Stimulated activated CD4-positive, alpha-beta T cell treated with anti-CD3 and anti-CD28 coated beads, Interleukin-2, amount 100 ng/mL, for 4 hours (primary cell): Measurements from ENCODE around the gene SPINDOC.
A peak's percentile ranks its signal among the peaks of the same experiment; 100 is the strongest.
"Not testable (repeated sequence)": the region's sequence is repeated elsewhere in the genome, so short reads cannot be mapped to it uniquely, and the experiment has no call there.

Experiments used
- DNase-seq: peaks from one replicate; pipeline ENCODE4 v3.0.0-alpha.2; 2020; ENCODE audit warnings: low read depth

Gene SPINDOC, protein sequence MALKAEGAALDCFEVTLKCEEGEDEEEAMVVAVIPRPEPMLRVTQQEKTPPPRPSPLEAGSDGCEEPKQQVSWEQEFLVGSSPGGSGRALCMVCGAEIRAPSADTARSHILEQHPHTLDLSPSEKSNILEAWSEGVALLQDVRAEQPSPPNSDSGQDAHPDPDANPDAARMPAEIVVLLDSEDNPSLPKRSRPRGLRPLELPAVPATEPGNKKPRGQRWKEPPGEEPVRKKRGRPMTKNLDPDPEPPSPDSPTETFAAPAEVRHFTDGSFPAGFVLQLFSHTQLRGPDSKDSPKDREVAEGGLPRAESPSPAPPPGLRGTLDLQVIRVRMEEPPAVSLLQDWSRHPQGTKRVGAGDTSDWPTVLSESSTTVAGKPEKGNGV

DNA sequence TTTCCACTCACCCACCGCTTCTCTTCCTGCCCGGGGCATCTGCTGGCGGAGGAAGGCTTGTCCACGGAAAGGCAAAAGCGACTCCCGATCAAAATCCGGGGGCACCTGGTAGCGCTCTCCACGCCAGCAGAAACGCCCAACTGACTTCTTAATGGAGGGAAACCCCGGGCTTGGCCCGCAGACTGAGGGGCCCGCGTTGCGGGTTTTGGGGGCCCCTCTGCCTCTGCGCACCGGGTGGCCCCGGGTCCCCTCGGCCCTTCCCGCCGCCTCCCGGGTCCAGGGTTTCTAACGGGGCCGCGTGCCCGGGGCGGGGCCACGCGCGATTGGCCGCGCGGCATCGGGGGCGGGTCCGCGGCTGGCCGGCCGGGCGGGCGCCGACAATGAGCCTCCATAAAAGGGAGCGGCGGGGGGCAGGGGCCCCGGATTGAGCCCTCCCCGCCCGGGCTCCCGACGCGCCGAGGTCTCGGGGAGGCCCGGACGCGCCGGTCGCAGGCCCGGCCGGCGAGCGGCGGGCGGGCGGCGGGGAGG lies at the start of gene SPINDOC:
Gene SPINDOC, plus strand, starts transcription at position 422 of the 528 bp plus-strand sequence. CDS start 231 bp downstream, outside the sequence.
- DNase-seq: peak; percentile 41

DNA sequence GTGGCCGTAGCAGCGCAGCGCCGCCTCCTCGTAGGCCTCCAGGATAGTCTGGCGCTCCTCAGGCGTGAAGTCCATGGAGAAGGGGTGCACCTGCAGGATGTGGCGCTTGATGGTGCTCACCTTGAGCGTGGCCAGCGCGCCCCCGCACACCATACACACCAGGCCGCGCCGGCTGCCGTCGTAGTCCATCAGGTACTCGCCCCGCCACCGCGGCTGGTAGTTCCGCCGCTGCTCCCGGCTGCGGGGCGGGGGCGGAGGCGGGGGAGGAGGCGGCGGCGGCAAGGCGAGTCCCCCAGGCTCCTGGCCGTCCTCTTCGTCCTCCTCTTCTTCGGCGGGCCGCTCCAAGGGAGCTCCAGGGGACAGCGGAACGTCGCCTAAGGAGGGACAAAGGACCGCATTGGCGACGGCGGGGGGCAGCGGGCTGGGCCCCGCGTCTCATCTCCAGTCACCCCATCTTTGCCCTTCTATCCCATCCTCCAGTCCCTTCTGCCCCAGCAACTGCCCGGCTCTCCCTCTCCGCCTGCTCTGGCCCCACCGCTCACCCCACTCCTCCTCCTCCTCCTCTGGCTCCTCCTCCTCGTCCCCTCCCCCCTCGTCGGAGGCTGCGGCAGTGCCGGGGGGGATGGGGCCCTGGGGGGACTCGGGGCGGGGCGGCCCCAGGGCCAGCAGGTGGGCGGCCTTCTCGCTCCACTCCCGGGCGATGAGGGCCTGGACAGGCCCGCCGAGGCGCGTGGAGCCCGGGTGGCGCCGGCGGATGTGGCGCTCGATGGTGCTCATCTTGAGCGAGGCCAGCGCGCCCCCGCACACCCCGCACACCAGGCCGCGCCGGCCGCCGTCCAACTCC lies 49.5 kb upstream of the SPINDOC start:
- DNase-seq: no peak

DNA sequence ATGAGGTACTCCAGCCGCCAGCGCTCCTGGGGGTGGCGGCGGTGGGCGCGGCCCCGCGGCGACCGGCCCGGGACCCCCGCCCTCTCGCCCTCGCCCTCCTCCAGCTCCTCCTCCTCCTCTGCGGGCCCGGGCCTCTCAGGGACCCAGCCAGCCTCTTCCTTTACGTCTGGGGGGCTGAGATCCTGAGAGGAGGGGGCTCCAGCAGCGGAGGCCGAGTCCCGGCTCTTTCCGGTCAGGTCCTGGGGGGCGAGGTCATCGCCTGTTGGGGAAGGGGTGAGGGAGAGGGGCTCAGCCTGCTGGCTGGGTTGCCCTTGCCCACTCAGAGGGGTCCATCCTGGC lies 48.9 kb upstream of the SPINDOC start:
- no peak for DNase-seq

DNA sequence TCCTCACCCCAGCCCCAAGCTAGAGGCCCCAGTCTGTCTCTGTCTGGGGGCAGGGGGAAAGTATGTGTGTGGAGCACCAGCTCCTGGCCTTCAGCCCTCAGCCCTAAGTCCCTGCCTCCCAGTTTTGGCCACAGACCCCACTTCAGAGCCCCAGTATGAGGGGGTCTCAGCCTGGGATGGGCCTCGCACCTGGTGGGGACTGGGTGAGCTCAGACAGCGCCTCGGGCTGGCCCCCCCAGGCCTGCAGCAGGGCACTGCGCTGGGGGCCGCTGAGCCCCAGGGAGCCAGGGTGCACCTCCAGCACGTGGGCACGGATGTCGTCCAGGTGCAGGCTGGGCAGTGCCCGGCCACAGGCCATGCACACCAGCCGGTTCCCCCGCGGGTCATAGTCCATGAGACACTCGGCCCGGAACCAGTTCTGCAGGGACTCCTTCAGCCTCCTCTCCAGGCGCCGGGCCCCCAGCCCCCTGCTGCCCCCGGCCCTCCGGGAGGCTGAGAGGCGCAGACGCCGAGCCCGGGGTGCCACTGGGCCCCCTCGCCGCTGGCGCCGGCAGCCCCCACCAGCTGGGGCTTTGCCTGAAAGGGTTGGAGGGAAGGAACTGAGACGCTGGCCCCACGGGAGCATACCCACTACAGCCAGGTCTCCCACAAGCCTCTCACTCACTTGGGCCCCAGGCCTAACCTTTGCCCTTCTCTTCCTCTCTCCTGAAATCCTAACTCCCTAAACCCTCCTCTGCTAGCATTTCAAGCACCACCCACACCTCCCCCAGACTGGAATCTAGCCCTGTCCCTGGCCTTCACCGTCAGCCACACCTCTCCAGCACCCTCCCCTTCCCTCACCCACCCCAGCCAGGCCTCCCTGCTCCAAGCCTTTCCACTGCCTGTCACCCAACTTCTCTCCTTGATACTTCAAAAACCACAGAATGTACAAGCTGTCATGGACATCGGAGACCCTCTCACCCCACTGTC lies 48.3 kb upstream of the SPINDOC start:
- no peak for DNase-seq

DNA sequence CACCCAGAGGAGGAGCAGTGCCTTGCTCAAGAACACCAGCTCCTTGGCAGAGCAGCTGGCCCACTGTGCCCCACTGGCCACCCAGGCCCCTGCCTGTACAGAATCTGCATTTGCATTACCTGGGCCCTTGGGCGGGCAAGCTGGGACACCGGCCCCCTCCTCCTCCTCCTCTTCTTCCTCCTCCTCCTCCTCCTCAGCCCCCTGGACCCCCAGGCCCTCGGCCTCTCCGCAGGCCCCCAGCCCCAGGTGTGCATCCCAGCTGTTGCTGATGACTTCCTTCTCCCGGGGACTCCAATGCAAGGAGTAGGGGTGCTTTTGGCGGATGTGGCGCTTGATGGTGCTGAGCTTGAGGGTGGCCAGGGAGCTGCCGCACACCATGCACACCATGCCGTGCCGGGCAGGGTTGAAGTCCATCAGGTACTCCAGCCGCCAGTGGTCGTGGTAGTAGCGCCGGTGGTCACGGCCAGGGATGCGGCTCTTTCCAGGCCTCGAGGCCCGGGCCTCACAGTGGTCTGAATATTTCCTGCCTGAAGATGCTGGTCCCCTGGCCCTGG lies 47.5 kb upstream of the SPINDOC start:
- DNase-seq: no peak

DNA sequence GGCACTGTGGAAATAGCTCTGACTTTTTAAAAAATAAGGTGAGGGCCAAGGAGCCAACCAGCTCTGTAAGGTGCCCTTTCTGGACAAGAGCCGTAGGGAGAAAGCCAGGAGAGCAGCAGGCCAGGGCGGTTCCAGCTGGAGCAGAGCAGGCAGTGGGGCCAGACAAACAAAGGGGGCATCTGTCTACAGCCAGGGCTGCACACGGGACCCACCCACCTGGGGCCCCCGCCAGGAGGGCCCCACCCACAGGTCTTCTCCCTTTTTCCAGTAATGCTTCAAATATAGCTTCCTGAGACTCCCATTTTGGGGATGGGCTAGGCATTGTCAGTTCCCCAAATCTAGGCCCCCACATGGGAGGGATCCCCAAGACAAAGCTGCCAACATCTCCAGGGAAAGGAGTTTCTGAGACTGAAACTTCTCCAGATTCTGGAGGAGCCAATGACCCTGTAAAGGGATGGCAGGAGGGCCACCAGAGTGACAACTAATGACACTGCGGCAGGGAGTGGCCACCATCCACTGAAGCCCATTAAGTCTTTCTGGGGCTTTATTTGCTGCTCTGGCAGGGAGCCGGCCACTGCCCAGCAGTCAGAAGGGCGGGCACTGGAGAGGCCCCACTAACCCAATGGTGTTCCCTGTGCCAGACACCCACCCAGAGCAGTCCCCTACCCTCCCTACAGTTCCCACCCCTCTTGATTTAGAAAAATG lies 46.6 kb upstream of the SPINDOC start:
- DNase-seq: no peak

DNA sequence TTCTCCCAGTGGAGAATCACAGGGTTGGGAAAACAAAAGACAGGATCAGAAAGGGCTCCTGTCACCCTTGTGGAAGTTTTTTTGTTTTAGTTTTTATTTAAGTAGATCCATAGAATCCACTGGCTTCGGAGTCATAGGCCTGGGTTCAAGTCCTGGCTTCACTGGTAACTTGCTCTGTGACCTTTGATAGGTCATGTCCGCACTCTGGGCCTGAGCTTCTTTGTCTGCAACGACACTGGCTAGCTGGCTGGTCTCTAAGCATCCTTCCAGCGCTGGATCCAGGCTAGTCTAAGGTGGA lies 46.0 kb upstream of the SPINDOC start:
- DNase-seq: no peak

DNA sequence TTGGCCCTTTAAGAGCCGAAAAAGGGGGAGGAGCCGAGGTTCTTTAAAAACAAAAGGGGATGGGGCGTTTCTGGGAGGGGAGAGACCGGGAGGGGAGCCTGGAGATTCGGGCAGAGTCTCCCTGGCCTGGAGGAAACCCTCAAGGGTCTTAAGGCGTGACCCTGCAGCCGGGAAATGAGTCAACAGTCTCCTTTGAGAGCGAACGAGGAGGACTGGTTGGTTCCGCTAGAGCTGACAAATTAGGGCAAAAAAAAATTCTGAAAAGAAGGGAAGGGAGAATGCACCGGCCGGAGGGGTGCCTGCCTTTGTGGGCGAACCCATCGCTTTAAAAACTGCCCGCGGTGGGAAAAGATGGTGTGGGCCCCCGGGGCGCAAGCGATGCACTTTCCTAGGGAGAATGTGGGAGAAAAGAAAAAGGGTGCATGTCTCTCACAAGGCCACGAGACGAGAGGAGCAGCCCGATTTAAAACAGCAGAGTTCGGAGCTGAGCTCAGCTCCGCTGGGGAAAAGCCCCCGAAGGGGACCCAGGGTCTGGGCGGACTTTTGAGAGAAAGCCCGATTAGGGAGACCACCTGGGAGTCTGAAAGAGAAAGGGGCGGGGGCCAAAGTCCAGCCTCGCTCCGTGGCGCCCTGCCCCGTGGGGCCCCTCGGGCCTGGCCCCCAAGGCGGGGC lies 45.6 kb upstream of the SPINDOC start:
- DNase-seq: no peak

DNA sequence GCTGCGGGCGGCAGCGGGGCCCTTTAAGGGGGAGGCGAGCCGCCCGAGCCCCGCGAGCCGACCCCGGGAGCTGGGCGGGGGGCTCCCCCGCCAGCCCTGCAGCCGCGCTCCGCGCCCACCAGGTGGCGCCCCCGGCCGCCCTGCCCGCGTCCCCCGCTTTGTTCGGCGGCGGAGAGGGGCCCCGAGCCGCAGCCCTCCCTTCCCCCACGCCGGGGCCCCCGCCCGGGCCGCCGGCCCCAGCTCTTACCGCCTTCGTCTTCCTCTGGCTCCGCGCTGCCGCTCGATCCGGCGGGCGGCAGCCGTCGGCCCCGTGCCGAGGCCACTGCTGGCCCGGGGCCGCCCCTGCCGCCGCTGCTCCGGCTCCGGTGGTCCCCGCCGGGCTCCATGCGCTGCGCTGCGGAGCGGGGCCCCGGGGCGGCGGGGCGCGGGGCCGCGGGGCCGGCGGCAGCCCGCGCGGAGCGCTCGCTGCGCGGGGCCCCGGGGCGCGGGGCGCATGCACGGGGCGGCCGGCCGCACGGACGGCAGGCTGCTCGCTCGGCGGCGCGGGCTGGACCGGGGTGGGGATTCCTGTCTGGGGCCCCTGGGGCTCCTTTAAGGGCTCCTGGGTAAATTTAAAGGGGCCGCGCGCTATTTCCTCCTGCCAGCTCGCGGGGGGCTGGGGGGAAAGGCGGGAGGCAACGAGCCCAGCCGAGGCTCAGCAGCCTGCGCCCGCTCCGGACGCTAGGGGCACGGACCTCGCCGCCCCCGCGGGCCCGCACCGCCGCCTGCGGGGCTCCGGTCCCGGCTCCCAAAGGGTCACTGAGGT lies 44.8 kb upstream of the SPINDOC start, which contains the start of gene ZFTA:
Gene ZFTA, minus strand, starts transcription at position 539 of the 805 bp plus-strand sequence. Its CDS starts 153 bp downstream, at position 386.
- peak; percentile 32 for DNase-seq

DNA sequence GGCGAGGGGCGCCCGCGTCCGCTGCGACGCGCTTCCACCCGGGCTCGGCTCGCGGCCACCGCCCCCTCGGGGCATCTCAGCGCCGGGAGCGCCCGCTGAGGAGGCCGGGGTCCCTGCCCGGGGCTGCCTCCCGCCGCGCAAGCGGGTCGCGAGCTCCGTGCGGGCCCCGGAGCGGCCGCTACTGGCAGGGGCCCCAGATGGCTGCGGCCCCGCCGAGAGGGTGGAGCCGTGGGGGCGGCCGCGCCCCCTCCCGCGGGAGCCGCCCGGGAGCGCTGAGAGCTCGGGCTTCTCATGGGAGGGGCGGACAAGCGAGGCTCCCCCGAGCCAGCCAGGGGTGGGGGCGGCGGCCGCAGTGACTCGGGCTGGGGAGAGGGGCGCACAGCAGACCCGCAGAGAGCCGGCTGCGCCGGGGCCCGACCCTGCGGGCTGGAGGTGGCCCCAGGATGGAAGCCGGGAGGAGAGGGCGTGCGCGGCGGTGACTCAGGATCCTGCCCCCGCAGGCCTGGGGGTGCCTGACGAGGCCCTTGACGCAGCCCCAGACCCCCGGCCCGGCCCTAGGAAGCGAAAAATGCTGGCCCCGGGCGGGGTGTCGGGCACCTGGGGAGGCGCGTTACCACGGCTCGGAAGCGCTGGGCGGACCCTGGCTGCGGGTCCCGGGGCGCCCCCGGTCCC lies 44.1 kb upstream of the SPINDOC start:
- DNase-seq: peak; percentile 35

DNA sequence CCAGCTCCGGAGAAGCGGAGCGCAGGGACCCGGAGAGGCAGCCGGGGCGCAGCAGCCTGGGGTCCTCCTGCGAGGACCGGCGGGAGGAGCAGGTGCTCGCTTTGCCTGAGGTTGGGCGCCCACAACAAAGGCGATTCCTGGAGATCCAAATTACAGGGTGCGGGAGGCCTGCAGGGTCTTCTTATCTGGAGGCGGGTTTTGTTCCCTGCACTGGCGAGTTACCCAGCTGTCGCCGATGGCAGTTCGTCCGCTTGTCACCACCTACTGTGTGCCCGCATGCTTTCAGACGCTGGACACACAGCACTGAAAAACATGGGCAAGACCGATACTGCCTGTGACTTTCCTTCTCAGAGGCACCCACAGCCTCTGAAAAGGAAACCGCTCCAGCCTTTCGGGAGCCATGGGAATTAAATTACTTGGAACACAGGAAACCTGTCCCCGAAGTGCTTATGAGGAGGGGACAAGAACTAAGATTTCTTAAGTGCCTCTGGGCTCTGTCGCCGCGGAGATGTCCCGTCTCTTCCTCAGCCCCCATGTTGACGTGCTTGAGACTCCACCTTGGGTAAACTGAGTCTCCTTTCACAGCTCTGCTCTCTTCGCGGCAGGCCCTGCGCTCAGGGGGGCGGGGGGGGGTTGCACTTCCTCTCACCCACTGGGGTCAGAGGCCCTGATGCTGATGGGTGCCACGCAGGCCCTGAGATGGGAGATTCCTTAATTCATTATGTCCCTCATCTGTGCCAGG lies 43.4 kb upstream of the SPINDOC start:
- no peak for DNase-seq

DNA sequence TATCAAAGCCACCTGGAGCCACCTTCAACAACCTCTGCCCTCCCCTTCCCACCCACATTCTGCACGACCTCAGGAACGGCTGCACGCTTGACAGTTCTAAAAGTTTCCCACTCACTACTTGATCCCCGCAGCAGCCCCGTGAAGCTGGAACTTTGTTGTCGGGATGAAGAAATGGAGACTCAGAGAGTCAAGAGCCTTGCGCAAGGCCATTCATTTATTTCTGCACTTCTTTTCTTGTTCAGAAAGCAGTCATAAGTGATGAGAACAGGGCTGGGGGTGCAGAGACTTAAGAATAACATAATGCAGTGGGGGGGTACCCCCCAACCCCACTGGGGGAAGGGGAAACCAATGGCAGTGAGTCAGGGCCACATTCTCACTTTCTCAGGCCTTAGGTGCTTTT lies 42.5 kb upstream of the SPINDOC start:
- no peak for DNase-seq

DNA sequence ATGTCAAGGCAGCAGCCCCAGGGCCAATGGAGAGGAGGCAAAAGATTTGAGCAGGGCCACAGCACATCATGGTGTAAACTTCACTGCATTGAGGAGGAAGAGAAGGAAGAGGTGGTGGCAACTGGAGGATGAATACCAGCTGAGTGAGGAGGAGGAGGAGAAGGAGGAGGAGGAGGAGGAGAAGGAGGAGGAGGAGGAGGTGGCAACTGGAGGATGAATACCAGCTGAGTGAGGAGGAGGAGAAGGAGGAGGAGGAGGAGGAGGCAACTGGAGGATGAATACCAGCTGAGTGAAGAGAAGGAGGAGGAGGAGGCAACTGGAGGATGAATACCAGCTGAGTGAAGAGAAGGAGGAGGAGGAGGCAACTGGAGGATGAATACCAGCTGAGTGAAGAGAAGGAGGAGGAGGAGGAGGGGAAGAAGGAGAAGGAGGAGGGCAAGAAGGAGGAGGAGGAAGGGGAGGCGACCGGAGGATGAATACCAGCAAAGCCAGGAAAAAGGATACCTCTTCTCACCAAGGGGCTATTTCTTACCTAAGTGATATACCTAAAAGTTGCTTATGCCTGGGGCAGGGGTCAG lies 41.4 kb upstream of the SPINDOC start:
- not testable (repeated sequence) for DNase-seq

DNA sequence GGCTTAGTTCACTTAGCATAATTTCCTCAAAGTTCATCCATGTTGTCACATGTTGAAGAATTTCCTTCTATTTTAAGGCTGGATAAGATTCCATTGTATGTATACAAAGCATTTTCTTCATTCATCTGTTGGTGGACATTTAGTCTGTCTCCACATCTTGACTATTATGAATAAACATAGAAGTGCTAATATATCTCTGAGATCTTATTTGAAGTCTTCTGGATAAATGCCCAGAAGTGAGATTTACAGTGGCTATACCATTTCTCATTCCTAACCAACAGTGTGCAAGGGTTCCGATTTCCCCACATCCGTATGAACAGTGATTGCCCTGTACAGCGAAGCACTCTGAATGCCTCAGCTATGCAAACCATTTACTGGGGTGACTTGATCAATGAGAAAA lies 38.1 kb upstream of the SPINDOC start:
- DNase-seq: no peak

DNA sequence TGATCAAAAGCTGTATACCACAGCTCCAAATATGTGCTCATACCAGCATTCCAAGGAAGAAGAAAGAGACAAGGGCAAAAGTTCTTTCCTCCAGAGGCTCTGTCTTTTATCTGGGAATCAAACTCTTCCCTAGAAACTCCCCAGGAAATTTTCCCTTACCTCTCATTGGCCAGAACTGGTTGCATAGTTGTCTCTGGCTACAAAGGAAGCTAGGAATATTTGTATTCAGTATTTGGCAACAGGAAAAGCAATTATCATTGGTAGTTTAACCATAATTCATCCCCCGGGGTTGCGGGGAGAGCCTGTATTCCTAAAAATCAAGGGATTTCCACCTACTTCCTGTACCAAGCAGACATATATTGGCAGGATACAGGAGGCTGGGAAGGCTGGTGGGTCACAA lies 34.2 kb upstream of the SPINDOC start:
- no peak for DNase-seq

DNA sequence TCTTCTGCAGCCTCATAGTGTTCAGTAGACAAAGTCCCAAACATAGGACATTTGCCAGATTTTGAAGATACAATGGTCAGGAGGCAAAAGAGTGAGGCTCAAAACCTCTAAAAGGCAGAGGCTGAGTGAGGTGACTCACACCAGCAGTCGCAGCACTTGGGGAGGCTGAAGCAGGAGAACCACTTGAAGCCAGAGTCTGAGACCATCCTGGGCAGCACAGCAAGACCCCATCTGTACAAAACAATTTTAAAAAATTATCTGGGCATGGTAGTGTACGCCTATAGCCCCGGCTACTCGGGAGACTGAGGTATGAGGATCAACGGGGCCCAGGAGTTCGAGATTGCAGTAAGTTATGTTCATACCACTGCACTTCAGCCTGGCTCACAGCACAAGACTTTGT lies 30.5 kb upstream of the SPINDOC start:
- DNase-seq: no peak

DNA sequence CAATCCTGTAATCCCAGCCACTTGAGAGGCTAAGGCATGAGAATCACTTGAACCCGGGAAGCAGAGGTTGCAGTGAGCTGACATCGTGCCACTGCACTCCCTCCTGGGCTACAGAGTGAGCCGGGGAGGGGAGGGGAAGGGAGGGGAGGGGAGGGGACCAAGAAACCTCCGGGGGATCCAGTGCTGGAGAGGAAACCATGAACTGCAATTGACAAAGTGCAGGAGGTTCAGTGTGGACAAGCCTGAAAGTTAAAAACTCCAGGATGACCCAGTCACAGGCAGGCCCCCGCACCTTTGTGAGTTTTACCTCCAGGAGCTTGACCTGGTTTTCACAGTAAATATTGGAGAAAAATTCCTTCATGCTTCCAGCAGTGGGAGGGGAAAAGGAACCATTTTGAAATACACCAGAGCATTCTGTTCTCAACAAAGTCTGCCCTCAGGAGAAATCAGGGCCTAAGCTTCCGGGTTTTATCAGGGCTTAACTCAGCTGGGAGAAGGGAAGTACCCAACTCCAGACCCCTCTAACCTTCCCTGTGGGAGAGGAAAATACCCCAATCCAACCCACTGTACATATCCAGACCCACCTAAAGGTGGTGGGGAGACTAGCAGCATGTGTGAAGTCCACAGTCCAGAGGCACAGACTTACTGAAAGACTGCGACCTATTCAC lies 29.2 kb upstream of the SPINDOC start:
- no peak for DNase-seq
